RWPE1 (cell line): ENCODE measurements around the gene PKP3.

Experiments
- CTCF ChIA-PET: fragments of 350-600 bp; sonication (Branson Sonifier 250); formaldehyde crosslinking; extraction: SDS; loops from one replicate; lab custom pipeline; 2021; lab: Yijun Ruan, JAX
- POLR2A ChIA-PET: fragments of 400-600 bp; formaldehyde crosslinking; extraction: SDS; loops from one replicate; lab custom pipeline; 2020; ENCODE audit warnings: antibody characterized with exemption; ENCODE audit not compliant: low non-redundant PET; lab: Yijun Ruan, JAX
- DNase-seq: peaks from one replicate; pipeline ENCODE4 v3.0.0; 2012; ENCODE audit warnings: low spot score
- H3K27ac ChIP-seq: fragments of 450-650 bp; 2 replicates; pipeline ENCODE4 v1.5.1; 2017
- CTCF ChIP-seq: fragments of 450-650 bp; conservative IDR thresholded peaks from 2 replicates; pipeline ENCODE4 v1.5.1; 2017; ENCODE audit warnings: low read depth, mild to moderate bottlenecking

The PKP3 gene

GRCh38 chr11:373716-374551 lies 20.1 kb upstream of the PKP3 start:
- TF ChIP-seq CTCF, result no peak
- ChIA-PET POLR2A (no interaction called here), CTCF (no interaction called here)
- DNase-seq, result no peak
- peak overlapping the region; percentile 53 for H3K27ac ChIP-seq

GRCh38 chr11:375065-376025 lies 18.7 kb upstream of the PKP3 start:
- ChIA-PET CTCF (no interaction called here), POLR2A (no interaction called here)
- H3K27ac ChIP-seq, result 0 out of 2 replicates have a peak overlapping the region, but pooled peaks have one; percentile 15
- no peak for DNase-seq
- no peak for TF ChIP-seq CTCF

- TF ChIP-seq CTCF, result no peak
- ChIA-PET POLR2A (interaction anchor here (0.5 kb wide), 1 partner anchor 30 kb away, joined by 5 read pairs; no protein-coding TSS in a partner anchor), CTCF (no interaction called here)
- no peak overlapping the region for H3K27ac ChIP-seq
- DNase-seq, result no peak
Measured at GRCh38 chr11:376531-377173, 17.4 kb upstream of the PKP3 start.

GRCh38 chr11:377174-377865 lies 16.7 kb upstream of the PKP3 start:
- CTCF ChIA-PET, result no interaction called here
- peak overlapping the region; percentile 59 for H3K27ac ChIP-seq
- no peak for TF ChIP-seq CTCF
- POLR2A ChIA-PET, result no interaction called here
- no peak for DNase-seq

- H3K27ac ChIP-seq, result peak overlapping the region; percentile 59
- CTCF ChIA-PET, result no interaction called here
- no peak for DNase-seq
- POLR2A ChIA-PET, result no interaction called here
- no peak for TF ChIP-seq CTCF
Measured at GRCh38 chr11:377883-378500, 16.0 kb upstream of the PKP3 start.
